Measurements from ENCODE around the gene SHC3.

Gene SHC3

GRCh38 chr9:88980740-88981203 lies 197.8 kb downstream of the SHC3 start:
- no peak for DNase-seq (ENCODE audit: low read depth)

GRCh38 chr9:88979791-88980190 lies 198.8 kb downstream of the SHC3 start:
- no peak overlapping the region for H3K4me3 ChIP-seq (replicated peaks; ENCODE audit: low read depth, low read length)
- no peak for TF ChIP-seq CTCF (IDR thresholded peaks at IDR 0.05; ENCODE audit: low read length, missing control alignments)
- no peak for DNase-seq (ENCODE audit: low read depth)

More at GRCh38 chr9:88980740-88981203, 197.8 kb downstream of the SHC3 start:
- H3K4me3 ChIP-seq (replicated peaks; ENCODE audit: low read depth, low read length), result no peak overlapping the region
- TF ChIP-seq CTCF (IDR thresholded peaks at IDR 0.05; ENCODE audit: low read length, missing control alignments), result no peak

GRCh38 chr9:88979021-88979420 lies 199.6 kb downstream of the SHC3 start:
- no peak overlapping the region for H3K4me3 ChIP-seq (replicated peaks; ENCODE audit: low read depth, low read length)
- TF ChIP-seq CTCF (IDR thresholded peaks at IDR 0.05; ENCODE audit: low read length, missing control alignments), result no peak
- DNase-seq (ENCODE audit: low read depth), result no peak

- no peak for TF ChIP-seq CTCF (IDR thresholded peaks at IDR 0.05; ENCODE audit: low read length, missing control alignments)
- no peak for DNase-seq (ENCODE audit: low read depth)
- no peak overlapping the region for H3K4me3 ChIP-seq (replicated peaks; ENCODE audit: low read depth, low read length)
Measured at GRCh38 chr9:88978034-88978433, 200.6 kb downstream of the SHC3 start.

- no peak for TF ChIP-seq CTCF (IDR thresholded peaks at IDR 0.05; ENCODE audit: low read length, missing control alignments)
- H3K4me3 ChIP-seq (replicated peaks; ENCODE audit: low read depth, low read length), result no peak overlapping the region
- no peak for DNase-seq (ENCODE audit: low read depth)
Measured at GRCh38 chr9:88976890-88977257, 201.7 kb downstream of the SHC3 start.

GRCh38 chr9:88975966-88976889 lies 202.4 kb downstream of the SHC3 start:
- no peak overlapping the region for H3K4me3 ChIP-seq (replicated peaks; ENCODE audit: low read depth, low read length)
- no peak for DNase-seq (ENCODE audit: low read depth)
- no peak for TF ChIP-seq CTCF (IDR thresholded peaks at IDR 0.05; ENCODE audit: low read length, missing control alignments)
